ENCODE results near the gene RSPRY1.
A peak's percentile ranks its signal among the peaks of the same experiment; 100 is the strongest.
"Not testable (repeated sequence)": the region's sequence is repeated elsewhere in the genome, so short reads cannot be mapped to it uniquely, and the experiment has no call there.

RSPRY1 gene

GRCh38 chr16:57273826-57274225, 87.7 kb downstream of the RSPRY1 start:
- DNase-seq, result no peak

GRCh38 chr16:57275946-57276345, 89.8 kb downstream of the RSPRY1 start:
- not testable (repeated sequence) for DNase-seq

- DNase-seq, result no peak
Observed at GRCh38 chr16:57276596-57276995, 90.5 kb downstream of the RSPRY1 start.

GRCh38 chr16:57277586-57277985, 91.5 kb downstream of the RSPRY1 start:
- no peak for DNase-seq

- no peak for DNase-seq
Observed at GRCh38 chr16:57278494-57278893, 92.4 kb downstream of the RSPRY1 start.

- DNase-seq, result no peak
Observed at GRCh38 chr16:57279780-57280638, 93.9 kb downstream of the RSPRY1 start.

GRCh38 chr16:57281791-57282190, 95.7 kb downstream of the RSPRY1 start:
- DNase-seq, result no peak

GRCh38 chr16:57282510-57283213, 96.5 kb downstream of the RSPRY1 start:
- no peak for DNase-seq

GRCh38 chr16:57283214-57283958, 97.3 kb downstream of the RSPRY1 start:
- DNase-seq, result no peak

GRCh38 chr16:57283959-57284208, 97.8 kb downstream of the RSPRY1 start:
- DNase-seq, result no peak

GRCh38 chr16:57284209-57284951, 98.3 kb downstream of the RSPRY1 start, which contains the start of gene PLLP:
Gene PLLP (minus strand): TSS chr16:57284672. CDS start chr16:57284540, 132 bp downstream.
- peak in 1 of 2 donors; percentile 20 for DNase-seq

- no peak for DNase-seq
Observed at GRCh38 chr16:57284952-57285363, 98.8 kb downstream of the RSPRY1 start.

- DNase-seq, result no peak
Observed at GRCh38 chr16:57285379-57285778, 99.2 kb downstream of the RSPRY1 start.

- DNase-seq, result no peak
Observed at GRCh38 chr16:57289391-57290257, 103.5 kb downstream of the RSPRY1 start.

Measured in bone marrow (tissue), 2 donors.